Tibial nerve (tissue), 3 donors: ENCODE results near the gene LPCAT2.

ENCODE experiments used
- CTCF ChIP-seq, 5 experiments: fragments of 200-600 bp in 3 of 5; fragments of 450-650 bp in 2 of 5; sonication (generic) in 3 of 5; IDR thresholded peaks; one replicate each; pipeline ENCODE4 v1.5.1; 2016 to 2019; ENCODE audit warnings: antibody characterized with exemption in 5 of 5, mild to moderate bottlenecking in 3 of 5, moderate library complexity in 2 of 5
- POLR2A ChIP-seq, 2 donors: fragments of 450-650 bp; IDR thresholded peaks; one replicate each; pipeline ENCODE4 v1.6.1; 2017; ENCODE audit warnings: antibody characterized with exemption in 2 of 2, mild to moderate bottlenecking in 2 of 2, moderate library complexity in 2 of 2

- TF ChIP-seq POLR2A (IDR thresholded peaks at IDR 0.05) (no peak), CTCF (IDR thresholded peaks at IDR 0.05) (no peak)
These were observed 27.8 kb upstream of the LPCAT2 start for GRCh38 chr16:55481023-55481422.
